OCI-LY1 (cell line): Measurements from ENCODE around the gene SHC3.

Source experiments
- H2AFZ ChIP-seq: fragments of 200-600 bp; sonication (generic), shearing (Covaris generic); 2 replicates; pipeline ENCODE4 v1.6.0; 2014; ENCODE audit warnings: antibody characterized with exemption, mild to moderate bottlenecking, low read length
- H3F3A ChIP-seq: fragments of 200-600 bp; sonication (generic), shearing (Covaris generic); 2 replicates; pipeline ENCODE4 v1.6.0; 2014; ENCODE audit warnings: mild to moderate bottlenecking, antibody characterized with exemption, low read length, moderate library complexity; ENCODE audit not compliant: insufficient read depth
- H3K27ac ChIP-seq: fragments of 200-600 bp; sonication (generic); 2 replicates; pipeline ENCODE4 v1.5.1; 2014; ENCODE audit warnings: low read length, mixed run types, mild to moderate bottlenecking, low read depth; ENCODE audit not compliant: poor library complexity, severe bottlenecking
- H3K27me3 ChIP-seq: fragments of 200-600 bp; sonication (generic); 2 replicates; pipeline ENCODE4 v1.6.0; 2014; ENCODE audit warnings: antibody characterized with exemption, mild to moderate bottlenecking, low read length, moderate library complexity; ENCODE audit not compliant: insufficient read depth
- H3K36me3 ChIP-seq: fragments of 200-600 bp; sonication (generic); 2 replicates; pipeline ENCODE4 v1.6.1; 2014; ENCODE audit warnings: mild to moderate bottlenecking, antibody characterized with exemption, low read length, moderate library complexity, mixed read lengths; ENCODE audit not compliant: insufficient read depth
- H3K4me1 ChIP-seq: fragments of 200-600 bp; sonication (generic); 2 replicates; pipeline ENCODE4 v1.5.1; 2014; ENCODE audit warnings: mild to moderate bottlenecking, low read length, moderate library complexity; ENCODE audit not compliant: insufficient read depth, severe bottlenecking
- H3K4me2 ChIP-seq: fragments of 200-600 bp; sonication (generic), shearing (Covaris generic); 2 replicates; pipeline ENCODE4 v1.6.1; 2014; ENCODE audit warnings: low read length
- H3K4me3 ChIP-seq: fragments of 200-600 bp; sonication (generic); 2 replicates; pipeline ENCODE4 v1.5.1; 2014; ENCODE audit warnings: low read length, low read depth, mild to moderate bottlenecking, mixed read lengths; ENCODE audit not compliant: poor library complexity, severe bottlenecking
- H3K79me2 ChIP-seq: fragments of 200-600 bp; shearing (Covaris generic); 2 replicates; pipeline ENCODE4 v1.6.1; 2016; ENCODE audit warnings: mixed run types, low read length, mixed read lengths; ENCODE audit not compliant: insufficient read depth
- H3K9ac ChIP-seq: fragments of 200-600 bp; sonication (generic), shearing (Covaris generic); 2 replicates; pipeline ENCODE4 v1.6.1; 2014; ENCODE audit warnings: mild to moderate bottlenecking, low read length, mixed read lengths
- H3K9me2 ChIP-seq: fragments of 200-600 bp; sonication (generic), shearing (Covaris generic); 2 replicates; pipeline ENCODE4 v1.6.1; 2014; ENCODE audit warnings: low read depth, mild to moderate bottlenecking, low read length, mixed read lengths
- H3K9me3 ChIP-seq: fragments of 200-600 bp; shearing (Covaris generic); 2 replicates; pipeline ENCODE4 v1.6.1; 2014; ENCODE audit warnings: low read length, mixed read lengths
- H4K20me1 ChIP-seq: fragments of 200-600 bp; sonication (generic), shearing (Covaris generic); 2 replicates; pipeline ENCODE4 v1.6.0; 2016; ENCODE audit warnings: mild to moderate bottlenecking, low read length; ENCODE audit not compliant: insufficient read depth
- EZH2 ChIP-seq: fragments of 200-600 bp; sonication (generic), shearing (Covaris generic); IDR thresholded peaks from 2 replicates; pipeline ENCODE4 v1.8.0; 2017; ENCODE audit warnings: borderline replicate concordance, mixed run types, mild to moderate bottlenecking, antibody characterized with exemption, low read length, moderate library complexity, mixed read lengths
- TF ChIP-seq, protein P1 (sequence below): fragments of 200-600 bp; sonication (generic), shearing (Covaris generic); IDR thresholded peaks from 2 replicates; pipeline ENCODE4 v1.5.1; 2017; ENCODE audit warnings: mild to moderate bottlenecking, antibody characterized with exemption, low read length, moderate library complexity, mixed read lengths

SHC3 gene

DNA sequence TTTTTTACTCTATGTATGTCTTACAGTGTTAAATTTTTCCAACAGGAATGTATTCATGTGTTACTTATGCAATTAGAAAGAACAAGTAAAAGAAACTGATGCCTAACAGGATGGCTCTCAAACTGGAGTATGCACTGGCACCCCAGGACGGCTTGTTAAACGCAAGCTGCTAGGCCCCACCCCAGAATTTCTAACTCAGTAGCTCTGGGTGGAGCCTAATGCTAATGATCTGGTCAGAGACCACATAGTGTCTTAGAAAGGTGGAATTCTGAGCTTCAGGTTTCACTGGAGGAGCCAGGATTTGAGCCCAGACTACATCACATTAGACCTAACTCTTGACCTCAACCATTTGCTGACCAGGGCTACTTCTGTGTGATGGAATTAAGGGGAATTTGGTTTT is 34.4 kb downstream of the SHC3 start:
- Histone ChIP-seq H3K4me2 (no peak overlapping the region), H3K27me3 (no peaks in the 10 kb centered on the region), H3K9me3 (no peaks in the 10 kb centered on the region), H3K9ac (no peak overlapping the region), H3K4me1 (no peaks in the 10 kb centered on the region), H3K4me3 (no peak overlapping the region), H4K20me1 (no peaks in the 10 kb centered on the region), H3F3A (no peaks in the 10 kb centered on the region), H3K27ac (no peak overlapping the region), H3K79me2 (no peaks in the 10 kb centered on the region), H2AFZ (no peak overlapping the region), H3K9me2 (no peaks in the 10 kb centered on the region), H3K36me3 (no peaks in the 10 kb centered on the region)
- TF ChIP-seq, protein P1, sequence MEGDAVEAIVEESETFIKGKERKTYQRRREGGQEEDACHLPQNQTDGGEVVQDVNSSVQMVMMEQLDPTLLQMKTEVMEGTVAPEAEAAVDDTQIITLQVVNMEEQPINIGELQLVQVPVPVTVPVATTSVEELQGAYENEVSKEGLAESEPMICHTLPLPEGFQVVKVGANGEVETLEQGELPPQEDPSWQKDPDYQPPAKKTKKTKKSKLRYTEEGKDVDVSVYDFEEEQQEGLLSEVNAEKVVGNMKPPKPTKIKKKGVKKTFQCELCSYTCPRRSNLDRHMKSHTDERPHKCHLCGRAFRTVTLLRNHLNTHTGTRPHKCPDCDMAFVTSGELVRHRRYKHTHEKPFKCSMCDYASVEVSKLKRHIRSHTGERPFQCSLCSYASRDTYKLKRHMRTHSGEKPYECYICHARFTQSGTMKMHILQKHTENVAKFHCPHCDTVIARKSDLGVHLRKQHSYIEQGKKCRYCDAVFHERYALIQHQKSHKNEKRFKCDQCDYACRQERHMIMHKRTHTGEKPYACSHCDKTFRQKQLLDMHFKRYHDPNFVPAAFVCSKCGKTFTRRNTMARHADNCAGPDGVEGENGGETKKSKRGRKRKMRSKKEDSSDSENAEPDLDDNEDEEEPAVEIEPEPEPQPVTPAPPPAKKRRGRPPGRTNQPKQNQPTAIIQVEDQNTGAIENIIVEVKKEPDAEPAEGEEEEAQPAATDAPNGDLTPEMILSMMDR: no peak
- no peak for TF ChIP-seq EZH2

DNA sequence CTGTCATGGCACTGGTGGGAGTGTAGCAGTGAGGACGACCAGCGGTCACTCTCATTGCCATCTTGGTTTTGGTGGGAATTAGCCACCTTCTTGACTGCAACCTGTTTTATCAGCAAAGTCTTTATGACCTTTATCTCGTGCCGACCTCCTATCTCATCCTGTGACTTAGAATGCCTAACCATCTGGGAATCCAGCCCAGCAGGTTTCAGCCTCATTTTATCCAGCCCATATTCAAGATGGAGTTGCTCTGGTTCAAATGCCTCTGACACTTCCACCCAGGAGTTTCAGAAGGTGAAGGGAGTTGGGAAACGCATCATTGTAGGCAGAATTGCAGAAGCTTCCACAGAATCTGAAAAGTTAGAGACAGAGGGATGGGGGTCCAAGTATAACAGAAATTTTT is 35.4 kb downstream of the SHC3 start:
- H3K27me3 ChIP-seq: no peaks in the 10 kb centered on the region
- H3K9ac ChIP-seq: no peak overlapping the region
- H3K4me3 ChIP-seq: no peak overlapping the region
- TF ChIP-seq EZH2: no peak
- TF ChIP-seq, protein P1: no peak
- no peaks in the 10 kb centered on the region for H4K20me1 ChIP-seq
- H3K79me2 ChIP-seq: no peaks in the 10 kb centered on the region
- H3K4me1 ChIP-seq: no peaks in the 10 kb centered on the region
- no peaks in the 10 kb centered on the region for H3K36me3 ChIP-seq
- H3K9me3 ChIP-seq: no peaks in the 10 kb centered on the region
- H3K4me2 ChIP-seq: no peak overlapping the region
- no peaks in the 10 kb centered on the region for H3K9me2 ChIP-seq
- H2AFZ ChIP-seq: no peak overlapping the region
- no peaks in the 10 kb centered on the region for H3F3A ChIP-seq
- no peak overlapping the region for H3K27ac ChIP-seq

DNA sequence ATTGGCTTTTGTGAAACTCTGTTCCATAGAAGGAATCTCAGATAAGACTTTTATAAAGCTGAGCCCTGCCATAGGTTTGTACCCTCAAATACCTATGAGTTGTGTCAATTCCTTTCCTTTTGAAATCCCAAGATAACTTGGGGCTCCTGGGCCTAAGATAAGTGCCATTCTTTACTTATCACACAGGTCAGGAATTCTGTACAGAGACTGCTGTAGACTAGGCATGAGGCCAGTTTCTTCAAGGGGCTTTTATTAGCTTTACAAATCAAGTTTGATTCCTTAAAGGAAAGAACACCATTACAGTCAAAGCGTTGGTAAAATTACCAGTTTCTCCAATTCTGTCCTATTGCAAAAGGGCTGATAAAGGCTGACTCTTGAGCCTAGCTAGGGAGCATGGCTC is 39.2 kb downstream of the SHC3 start:
- Histone ChIP-seq H3K27ac (no peak overlapping the region), H3K4me2 (no peak overlapping the region)

More for the DNA sequence above, 39.2 kb downstream of the SHC3 start:
- no peaks in the 10 kb centered on the region for H3F3A ChIP-seq
- TF ChIP-seq EZH2: no peak
- TF ChIP-seq, protein P1: no peak
- H2AFZ ChIP-seq: no peak overlapping the region
- H3K9me2 ChIP-seq: no peaks in the 10 kb centered on the region
- H3K4me3 ChIP-seq: no peak overlapping the region
- no peak overlapping the region for H3K9ac ChIP-seq
- no peaks in the 10 kb centered on the region for H3K27me3 ChIP-seq
- H3K36me3 ChIP-seq: no peaks in the 10 kb centered on the region
- H3K4me1 ChIP-seq: no peaks in the 10 kb centered on the region
- H3K79me2 ChIP-seq: no peaks in the 10 kb centered on the region
- no peaks in the 10 kb centered on the region for H4K20me1 ChIP-seq
- no peaks in the 10 kb centered on the region for H3K9me3 ChIP-seq
